Measurements from ENCODE around the gene ATP5MG. TPM values are rescaled to one million over a fixed set of nuclear protein-coding genes. Genes with fewer than 3 reads are reported as not detected.

Gene ATP5MG
- total RNA-seq, result 100 to 1,000 TPM; 278 to 295 TPM

GRCh38 chr11:118401151-118401879, at the start of gene ATP5MG:
ATP5MG (plus strand) TSS chr11:118401606; CDS start chr11:118401666, 60 bp downstream.
- CTCF ChIA-PET, result interaction anchor here (0.8 to 2.2 kb wide), 9 partner anchors 11 to 171 kb away, joined by 3 to 8 read pairs (median 3); partner anchors contain the start of genes ARCN1 and UBE4A
- H3K4me1 Mint-ChIP-seq, result peaks cover 78% of the 10 kb centered on the region
- H3K27me3 Mint-ChIP-seq, result no peaks in the 10 kb centered on the region
- DNase-seq (peak; percentile 96), ATAC-seq (peak; percentile 59)
- H3K36me3 Mint-ChIP-seq, result peaks cover 35% of the 10 kb centered on the region
- no peaks in the 10 kb centered on the region for H3K9me3 Mint-ChIP-seq (ENCODE audit: low read depth)
- H3K27ac Mint-ChIP-seq, result peak within 1 kb of the TSS; percentile 99
- H3K4me3 Mint-ChIP-seq, result peak within 1 kb of the TSS; percentile 93

GRCh38 chr11:118353084-118353710, 48.2 kb upstream of the ATP5MG start:
- peaks cover 41% of the 10 kb centered on the region for H3K36me3 Mint-ChIP-seq
- DNase-seq, result no peak
- no peak overlapping the region for H3K4me3 Mint-ChIP-seq
- peak overlapping the region; percentile 66 for H3K27ac Mint-ChIP-seq
- CTCF ChIA-PET, result interaction anchor here (0.7 to 5.0 kb wide), 12 partner anchors 11 to 155 kb away, joined by 3 to 23 read pairs (median 5); partner anchors contain the start of genes CD3D and JAML
- H3K9me3 Mint-ChIP-seq (ENCODE audit: low read depth), result no peaks in the 10 kb centered on the region
- peak; percentile 20 for ATAC-seq
- peaks cover 30% of the 10 kb centered on the region for H3K4me1 Mint-ChIP-seq
- no peaks in the 10 kb centered on the region for H3K27me3 Mint-ChIP-seq

- Mint-ChIP-seq H3K27me3 (no peaks in the 10 kb centered on the region), H3K9me3 (ENCODE audit: low read depth) (no peaks in the 10 kb centered on the region), H3K4me1 (peaks cover 43% of the 10 kb centered on the region), H3K27ac (no peak overlapping the region), H3K4me3 (no peak overlapping the region), H3K36me3 (peaks cover 16% of the 10 kb centered on the region)
- DNase-seq (no peak), ATAC-seq (no peak)
- CTCF ChIA-PET, result no interaction called here
Observed at GRCh38 chr11:118358071-118358470, 43.3 kb upstream of the ATP5MG start.

GRCh38 chr11:118359295-118359958, 42.0 kb upstream of the ATP5MG start, which contains the start of gene UBE4A:
UBE4A (plus strand) TSS chr11:118359600; CDS start chr11:118365081, 5,481 bp downstream.
- Mint-ChIP-seq H3K4me3 (peak within 1 kb of the TSS; percentile 96), H3K36me3 (peaks cover 14% of the 10 kb centered on the region), H3K27me3 (no peaks in the 10 kb centered on the region), H3K27ac (peak within 1 kb of the TSS; percentile 98), H3K4me1 (peaks cover 43% of the 10 kb centered on the region), H3K9me3 (ENCODE audit: low read depth) (no peaks in the 10 kb centered on the region)
- CTCF ChIA-PET, result interaction anchor here (0.5 to 2.1 kb wide), 16 partner anchors 8 to 231 kb away, joined by 3 to 9 read pairs (median 3); partner anchors contain the start of gene CD3D
- ATAC-seq, result peak; percentile 98
- DNase-seq, result peak; percentile 99

GRCh38 chr11:118364956-118365615, 36.3 kb upstream of the ATP5MG start:
- no peaks in the 10 kb centered on the region for H3K9me3 Mint-ChIP-seq (ENCODE audit: low read depth)
- H3K4me3 Mint-ChIP-seq, result no peak overlapping the region
- no peak for ATAC-seq
- H3K27me3 Mint-ChIP-seq, result no peaks in the 10 kb centered on the region
- H3K4me1 Mint-ChIP-seq, result peaks cover 29% of the 10 kb centered on the region
- CTCF ChIA-PET, result interaction anchor here (0.7 to 2.2 kb wide), 10 partner anchors 9 to 194 kb away, joined by 3 to 8 read pairs (median 3); no protein-coding TSS in a partner anchor
- H3K27ac Mint-ChIP-seq, result no peak overlapping the region
- peaks cover 40% of the 10 kb centered on the region for H3K36me3 Mint-ChIP-seq
- DNase-seq, result no peak

- no peak for ATAC-seq
- peaks cover 48% of the 10 kb centered on the region for H3K36me3 Mint-ChIP-seq
Observed at GRCh38 chr11:118366287-118366686, 35.1 kb upstream of the ATP5MG start.

GRCh38 chr11:118370774-118371173, 30.6 kb upstream of the ATP5MG start:
- H3K27me3 Mint-ChIP-seq, result no peaks in the 10 kb centered on the region
- ATAC-seq (no peak), DNase-seq (no peak)
- peaks cover 70% of the 10 kb centered on the region for H3K36me3 Mint-ChIP-seq
- H3K4me1 Mint-ChIP-seq, result peaks cover 1% of the 10 kb centered on the region
- CTCF ChIA-PET, result no interaction called here
- H3K27ac Mint-ChIP-seq, result no peak overlapping the region
- H3K4me3 Mint-ChIP-seq, result no peak overlapping the region
- H3K9me3 Mint-ChIP-seq (ENCODE audit: low read depth), result no peaks in the 10 kb centered on the region

More at GRCh38 chr11:118366287-118366686, 35.1 kb upstream of the ATP5MG start:
- CTCF ChIA-PET, result interaction anchor here (0.7 to 2.1 kb wide), 4 partner anchors 13 to 64 kb away, joined by 3 to 4 read pairs (median 4); no protein-coding TSS in a partner anchor
- Mint-ChIP-seq H3K4me1 (peaks cover 19% of the 10 kb centered on the region), H3K27me3 (no peaks in the 10 kb centered on the region), H3K9me3 (ENCODE audit: low read depth) (no peaks in the 10 kb centered on the region), H3K4me3 (no peak overlapping the region), H3K27ac (peak overlapping the region; percentile 17)
- no peak for DNase-seq

GRCh38 chr11:118373263-118373662, 28.1 kb upstream of the ATP5MG start:
- H3K4me3 Mint-ChIP-seq, result no peak overlapping the region
- no peak for DNase-seq
- peaks cover 3% of the 10 kb centered on the region for H3K4me1 Mint-ChIP-seq
- H3K9me3 Mint-ChIP-seq (ENCODE audit: low read depth), result no peaks in the 10 kb centered on the region
- H3K27ac Mint-ChIP-seq, result no peak overlapping the region
- CTCF ChIA-PET, result interaction anchor here (0.8 to 1.9 kb wide), 4 partner anchors 8 to 19 kb away, joined by 3 to 5 read pairs (median 3); partner anchors contain the start of gene UBE4A
- ATAC-seq, result no peak
- H3K27me3 Mint-ChIP-seq, result no peaks in the 10 kb centered on the region
- H3K36me3 Mint-ChIP-seq, result peaks cover 69% of the 10 kb centered on the region

- CTCF ChIA-PET, result interaction anchor here (1.1 to 1.9 kb wide), 3 partner anchors 9 to 18 kb away, joined by 3 to 5 read pairs (median 3); partner anchors contain the start of gene UBE4A
- Mint-ChIP-seq H3K4me3 (no peak overlapping the region), H3K36me3 (peaks cover 65% of the 10 kb centered on the region), H3K9me3 (ENCODE audit: low read depth) (no peaks in the 10 kb centered on the region), H3K27ac (no peak overlapping the region), H3K4me1 (peaks cover 3% of the 10 kb centered on the region), H3K27me3 (no peaks in the 10 kb centered on the region)
- DNase-seq (no peak), ATAC-seq (no peak)
Observed at GRCh38 chr11:118373871-118374270, 27.5 kb upstream of the ATP5MG start.

- ATAC-seq, result no peak
- H3K9me3 Mint-ChIP-seq (ENCODE audit: low read depth), result no peaks in the 10 kb centered on the region
- H3K4me1 Mint-ChIP-seq, result peaks cover 3% of the 10 kb centered on the region
- peaks cover 66% of the 10 kb centered on the region for H3K36me3 Mint-ChIP-seq
- CTCF ChIA-PET, result interaction anchor here (1.9 kb wide), 1 partner anchor 12 kb away, joined by 6 read pairs; no protein-coding TSS in a partner anchor
- DNase-seq, result no peak
- H3K4me3 Mint-ChIP-seq, result no peak overlapping the region
- H3K27me3 Mint-ChIP-seq, result no peaks in the 10 kb centered on the region
- H3K27ac Mint-ChIP-seq, result no peak overlapping the region
Observed at GRCh38 chr11:118374729-118375128, 26.7 kb upstream of the ATP5MG start.

GRCh38 chr11:118375978-118376377, 25.4 kb upstream of the ATP5MG start:
- Mint-ChIP-seq H3K27me3 (no peaks in the 10 kb centered on the region), H3K4me1 (peaks cover 3% of the 10 kb centered on the region), H3K9me3 (ENCODE audit: low read depth) (no peaks in the 10 kb centered on the region), H3K4me3 (no peak overlapping the region), H3K36me3 (peaks cover 62% of the 10 kb centered on the region), H3K27ac (no peak overlapping the region)
- DNase-seq (no peak), ATAC-seq (no peak)
- CTCF ChIA-PET, result interaction anchor here (1.6 to 1.9 kb wide), 2 partner anchors 10 to 13 kb away, joined by 4 to 6 read pairs; no protein-coding TSS in a partner anchor

- DNase-seq, result no peak
- Mint-ChIP-seq H3K27ac (no peak overlapping the region), H3K4me3 (no peak overlapping the region), H3K9me3 (ENCODE audit: low read depth) (no peaks in the 10 kb centered on the region), H3K27me3 (no peaks in the 10 kb centered on the region), H3K4me1 (peaks cover 3% of the 10 kb centered on the region), H3K36me3 (peaks cover 66% of the 10 kb centered on the region)
- ATAC-seq, result no peak
- CTCF ChIA-PET, result interaction anchor here (0.8 to 1.5 kb wide), 4 partner anchors 14 to 84 kb away, joined by 3 to 4 read pairs (median 3); no protein-coding TSS in a partner anchor
Observed at GRCh38 chr11:118379497-118379896, 21.9 kb upstream of the ATP5MG start.
